A673 (cell line): ENCODE measurements around the gene LMAN2.

Source experiments
- CTCF ChIP-seq: fragments of 300-800, 200-600 bp; sonication (generic); conservative IDR thresholded peaks from 2 replicates; pipeline ENCODE4 v1.5.1; 2017; ENCODE audit warnings: low read depth, mild to moderate bottlenecking, antibody characterized with exemption, low read length, moderate library complexity, mixed read lengths
- EZH2 ChIP-seq: fragments of 200-600 bp; sonication (generic); IDR thresholded peaks from 2 replicates; pipeline ENCODE4 v1.6.1; 2017; ENCODE audit warnings: borderline replicate concordance, low read depth, mild to moderate bottlenecking, mixed read lengths, antibody characterized with exemption, low read length; ENCODE audit not compliant: poor library complexity, severe bottlenecking

DNA sequence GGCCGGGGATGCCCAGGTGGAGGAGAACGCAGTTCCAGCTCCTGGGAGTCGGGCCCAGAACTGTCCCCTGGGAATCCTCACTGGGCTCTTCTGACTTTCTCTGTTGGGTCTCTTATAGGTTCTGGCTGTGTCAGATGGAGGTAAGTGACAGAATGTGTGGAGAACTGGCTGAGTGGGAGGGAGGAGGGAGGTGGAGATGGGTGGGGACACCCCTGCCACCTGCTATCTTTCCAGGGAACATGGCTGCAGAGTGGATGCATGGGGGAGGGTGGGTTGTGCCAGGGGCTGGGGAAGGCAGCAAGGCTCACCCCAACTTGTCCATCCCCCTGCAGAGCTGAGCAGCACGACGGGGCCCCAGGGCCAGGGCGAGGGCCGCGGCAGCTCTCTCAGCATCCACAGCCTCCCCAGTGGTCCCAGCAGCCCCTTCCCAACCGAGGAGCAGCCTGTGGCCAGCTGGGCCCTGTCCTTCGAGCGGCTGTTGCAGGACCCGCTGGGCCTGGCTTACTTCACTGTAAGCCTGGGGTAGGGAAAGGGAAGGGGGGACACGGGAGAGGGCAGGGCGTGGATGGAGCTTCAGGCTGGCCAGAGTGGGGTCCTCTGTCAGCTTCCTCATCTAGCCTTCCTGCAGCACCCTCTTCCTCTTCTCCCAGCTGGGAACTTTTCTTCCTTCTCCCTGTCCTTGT, 14.5 kb upstream of the LMAN2 start:
- TF ChIP-seq CTCF (no peak), EZH2 (no peak)
